Measurements from ENCODE around the gene FHOD3. TPM values are rescaled to one million over a fixed set of nuclear protein-coding genes. Genes with fewer than 3 reads are reported as not detected.

Gene FHOD3
- total RNA-seq, 2 donors from 2014 or later, result 2.8 to 3.1 TPM

GRCh38 chr18:36325846-36326245 is 28.3 kb downstream of the FHOD3 start:
- no peak overlapping the region for H3K27ac Mint-ChIP-seq
- peaks cover 12% of the 10 kb centered on the region for H3K27me3 Mint-ChIP-seq (ENCODE audit: insufficient read depth)
- no peaks in the 10 kb centered on the region for H3K4me1 ChIP-seq (ENCODE audit: control insufficient read depth, insufficient read depth, low read length)
- H3K9me3 Mint-ChIP-seq, result no peaks in the 10 kb centered on the region
- no peak overlapping the region for H3K9ac ChIP-seq (ENCODE audit: extremely low read depth, low read length, poor library complexity, severe bottlenecking)
- no peaks in the 10 kb centered on the region for H3K36me3 ChIP-seq (ENCODE audit: control insufficient read depth, insufficient read depth, low read length)
- 86% methylated on average over 1 of the region's 1 CpG for WGBS, 2 experiments (ENCODE audit: insufficient coverage in 1 of 2, insufficient read length in 1 of 2)
- no peaks in the 10 kb centered on the region for H3K9me3 ChIP-seq (ENCODE audit: control insufficient read depth, low read length)
- H3K27me3 ChIP-seq (ENCODE audit: control insufficient read depth, insufficient read depth, low read length, poor library complexity, severe bottlenecking), result no peaks in the 10 kb centered on the region
- no peak overlapping the region for H3K4me3 ChIP-seq (ENCODE audit: low read length)
- no peak overlapping the region for H3K27ac ChIP-seq (ENCODE audit: low read depth, low read length)
- no peak for DNase-seq
- no peaks in the 10 kb centered on the region for H3K36me3 Mint-ChIP-seq (ENCODE audit: low read depth)
- no peak for TF ChIP-seq CTCF (conservative IDR thresholded peaks at IDR 0.05)
- no peak overlapping the region for H3K4me3 Mint-ChIP-seq
- H3K4me1 Mint-ChIP-seq, result no peaks in the 10 kb centered on the region

DNA sequence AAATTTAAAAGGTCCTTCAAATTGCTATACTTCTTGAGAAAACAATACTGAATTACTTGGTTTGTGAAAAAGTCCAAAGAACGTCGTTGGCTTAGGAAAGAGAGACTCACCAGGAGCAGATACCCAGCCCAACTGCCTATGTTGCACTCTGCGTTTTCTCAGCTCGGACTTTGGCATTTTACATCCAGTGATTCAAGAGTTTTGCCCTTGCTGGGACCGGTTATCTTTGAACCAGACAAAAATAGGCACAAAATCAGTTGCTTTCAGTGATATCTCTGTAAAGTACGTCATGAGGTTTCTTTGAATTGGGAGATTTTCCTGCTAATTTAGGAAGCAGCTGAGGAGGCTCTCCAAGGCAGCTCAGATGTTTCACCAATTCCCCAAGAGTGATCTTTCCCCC is 29.3 kb downstream of the FHOD3 start:
- H3K9me3 ChIP-seq (ENCODE audit: control insufficient read depth, low read length), result no peaks in the 10 kb centered on the region
- H3K4me3 ChIP-seq (ENCODE audit: low read length), result no peak overlapping the region
- H3K4me1 ChIP-seq (ENCODE audit: control insufficient read depth, insufficient read depth, low read length), result no peaks in the 10 kb centered on the region
- H3K4me3 Mint-ChIP-seq, result no peak overlapping the region
- no peaks in the 10 kb centered on the region for H3K9me3 Mint-ChIP-seq
- DNase-seq, result no peak
- no peaks in the 10 kb centered on the region for H3K36me3 Mint-ChIP-seq (ENCODE audit: low read depth)
- peaks cover 6% of the 10 kb centered on the region for H3K27me3 Mint-ChIP-seq (ENCODE audit: insufficient read depth)
- no peaks in the 10 kb centered on the region for H3K27me3 ChIP-seq (ENCODE audit: control insufficient read depth, insufficient read depth, low read length, poor library complexity, severe bottlenecking)
- WGBS, 2 experiments (ENCODE audit: insufficient coverage in 1 of 2, insufficient read length in 1 of 2), result 96 to 100% methylated on average over 5 to 6 of the region's 6 CpGs
- no peak overlapping the region for H3K27ac ChIP-seq (ENCODE audit: low read depth, low read length)
- no peak for TF ChIP-seq CTCF (conservative IDR thresholded peaks at IDR 0.05)
- no peak overlapping the region for H3K27ac Mint-ChIP-seq
- H3K36me3 ChIP-seq (ENCODE audit: control insufficient read depth, insufficient read depth, low read length), result no peaks in the 10 kb centered on the region
- no peaks in the 10 kb centered on the region for H3K4me1 Mint-ChIP-seq
- no peak overlapping the region for H3K9ac ChIP-seq (ENCODE audit: extremely low read depth, low read length, poor library complexity, severe bottlenecking)

DNA sequence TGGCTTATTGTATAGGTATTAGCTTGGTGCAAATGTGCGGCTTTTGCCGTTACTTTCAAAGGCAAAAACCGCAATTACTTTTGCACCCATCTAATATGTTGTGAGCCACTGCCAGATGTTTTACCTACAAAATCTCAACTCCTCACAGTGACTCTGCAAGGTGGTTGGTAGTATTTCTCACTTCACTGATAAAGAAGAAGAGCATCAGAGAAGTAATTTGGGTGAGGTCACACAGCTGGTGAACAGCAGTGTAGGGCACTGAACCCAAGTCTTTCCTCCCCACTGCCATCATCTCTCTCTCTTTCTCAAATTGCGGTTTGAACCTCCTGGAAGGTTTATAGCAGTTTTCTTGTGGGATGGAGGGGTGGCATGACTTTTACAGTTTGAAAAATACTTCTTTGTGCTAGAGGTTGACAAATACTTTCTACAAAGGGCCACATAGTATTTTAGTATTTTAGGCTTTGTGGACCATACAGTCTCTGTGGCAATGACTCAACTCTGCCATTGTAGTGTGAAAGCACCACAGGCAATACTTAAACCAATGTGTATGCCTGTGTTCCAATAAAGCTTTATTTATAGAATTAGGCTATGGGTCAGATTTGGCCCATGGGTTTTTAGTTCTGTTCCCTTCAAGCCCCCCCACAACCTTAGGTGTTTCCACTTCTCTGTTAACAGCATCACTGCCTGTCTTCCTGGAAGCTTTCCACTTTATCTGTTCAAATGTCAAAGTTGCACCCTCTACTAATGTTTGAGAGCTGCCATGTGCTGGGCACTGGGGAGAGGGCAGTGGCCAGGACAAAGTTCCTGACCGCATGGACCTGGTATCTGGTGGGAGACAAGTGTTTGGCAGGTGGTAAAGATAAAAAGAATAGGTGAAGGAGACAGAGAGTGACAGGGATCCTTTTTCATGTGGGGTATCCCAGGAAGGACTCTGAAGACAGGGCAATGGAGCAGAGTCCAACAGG is 30.1 kb downstream of the FHOD3 start:
- 76 to 88% methylated on average over 4 to 5 of the region's 5 CpGs for WGBS, 2 experiments (ENCODE audit: insufficient coverage in 1 of 2, insufficient read length in 1 of 2)
- no peak for TF ChIP-seq CTCF (conservative IDR thresholded peaks at IDR 0.05)

More for the DNA sequence above, 30.1 kb downstream of the FHOD3 start:
- no peaks in the 10 kb centered on the region for H3K36me3 Mint-ChIP-seq (ENCODE audit: low read depth)
- Histone ChIP-seq H3K27ac (ENCODE audit: low read depth, low read length) (no peak overlapping the region), H3K27me3 (ENCODE audit: control insufficient read depth, insufficient read depth, low read length, poor library complexity, severe bottlenecking) (no peaks in the 10 kb centered on the region), H3K9me3 (ENCODE audit: control insufficient read depth, low read length) (no peaks in the 10 kb centered on the region), H3K36me3 (ENCODE audit: control insufficient read depth, insufficient read depth, low read length) (no peaks in the 10 kb centered on the region), H3K4me1 (ENCODE audit: control insufficient read depth, insufficient read depth, low read length) (no peaks in the 10 kb centered on the region), H3K4me3 (ENCODE audit: low read length) (no peak overlapping the region), H3K9ac (ENCODE audit: extremely low read depth, low read length, poor library complexity, severe bottlenecking) (no peak overlapping the region)
- H3K4me3 Mint-ChIP-seq, result no peak overlapping the region
- H3K9me3 Mint-ChIP-seq, result no peaks in the 10 kb centered on the region
- H3K27ac Mint-ChIP-seq, result no peak overlapping the region
- DNase-seq, result no peak
- no peaks in the 10 kb centered on the region for H3K4me1 Mint-ChIP-seq
- H3K27me3 Mint-ChIP-seq (ENCODE audit: insufficient read depth), result peaks cover 4% of the 10 kb centered on the region
